COLO668 (cell line): ENCODE data around the gene LRMDA.
"Not testable (repeated sequence)": the region's sequence is repeated elsewhere in the genome, so short reads cannot be mapped to it uniquely, and the experiment has no call there.

Source experiments
- DNase-seq: peaks from one replicate; lab custom pipeline; 2025; ENCODE audit not compliant: unreplicated experiment; lab: John Stamatoyannopoulos, UW

Gene LRMDA

DNA sequence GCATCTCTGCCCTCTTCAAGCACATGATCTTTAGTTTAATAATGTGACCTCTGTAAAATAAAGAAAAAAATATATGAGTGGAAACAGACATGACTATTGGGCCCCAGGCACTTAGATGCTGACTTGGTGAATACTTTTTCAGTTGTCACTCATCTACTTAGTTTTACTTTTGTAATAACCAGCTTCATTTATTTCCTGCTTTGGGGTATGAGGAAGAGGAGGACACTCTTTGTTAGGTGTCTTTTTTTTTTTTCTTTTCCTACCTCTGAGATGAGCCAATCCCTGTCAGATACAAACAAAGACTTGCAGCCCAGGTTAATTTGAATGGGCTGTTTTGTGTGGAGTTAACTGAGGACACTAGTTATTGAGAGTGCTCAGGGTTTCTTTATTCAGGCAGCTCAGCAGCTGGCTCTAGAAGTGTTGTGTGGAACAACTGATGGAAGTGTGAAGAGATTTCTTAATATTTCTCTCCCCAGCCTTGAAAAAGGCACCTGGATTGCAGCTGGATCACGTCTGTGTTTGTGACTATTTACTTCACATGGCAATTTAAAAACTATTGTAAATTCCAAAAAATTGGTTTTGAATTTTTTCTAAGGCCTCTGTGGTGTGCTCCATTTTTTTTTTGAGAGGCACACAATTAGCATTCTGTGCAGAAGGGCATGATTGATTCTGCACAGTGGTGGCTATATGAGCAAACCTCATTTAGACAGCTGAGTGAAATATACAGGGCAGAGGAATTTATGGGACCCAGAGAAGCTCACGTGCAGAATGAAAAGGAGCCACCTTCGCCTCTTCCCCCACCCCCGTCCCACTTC, 333.8 kb downstream of the LRMDA start:
- no peak for DNase-seq

DNA sequence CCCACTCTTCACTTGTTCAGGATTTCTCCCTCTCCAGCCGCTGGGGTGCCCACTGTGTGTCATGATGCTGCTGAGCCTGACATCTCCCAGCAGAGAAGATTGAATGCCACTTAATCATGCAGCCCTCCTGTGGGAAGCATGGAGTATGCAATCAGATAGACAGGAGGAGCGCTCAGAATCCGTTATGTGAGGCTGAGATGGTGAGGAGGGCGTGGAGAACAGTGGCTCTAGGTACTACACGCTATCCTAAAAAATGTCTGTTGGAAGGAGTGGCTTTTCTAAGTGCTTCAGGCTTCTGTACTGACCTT, 334.3 kb downstream of the LRMDA start:
- DNase-seq = no peak

DNA sequence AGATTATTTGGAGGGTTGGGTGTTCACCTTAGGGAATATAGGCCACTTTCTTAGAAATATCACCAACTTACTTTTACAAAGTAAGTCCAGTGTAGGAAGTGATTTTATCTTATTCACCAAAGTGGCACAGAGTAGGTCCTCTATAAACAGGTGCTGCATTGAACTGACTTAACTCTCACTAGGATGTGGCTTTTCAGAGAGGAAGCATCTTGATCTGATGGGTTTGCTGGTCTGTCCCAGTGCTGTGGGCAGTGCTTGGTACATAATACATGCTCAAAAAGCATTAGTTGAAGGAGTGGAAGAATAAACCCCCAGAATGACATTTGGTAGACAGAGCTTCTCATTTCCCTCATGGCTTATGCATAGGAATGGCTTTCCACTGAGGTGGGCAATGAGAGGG, 334.7 kb downstream of the LRMDA start:
- DNase-seq = no peak

DNA sequence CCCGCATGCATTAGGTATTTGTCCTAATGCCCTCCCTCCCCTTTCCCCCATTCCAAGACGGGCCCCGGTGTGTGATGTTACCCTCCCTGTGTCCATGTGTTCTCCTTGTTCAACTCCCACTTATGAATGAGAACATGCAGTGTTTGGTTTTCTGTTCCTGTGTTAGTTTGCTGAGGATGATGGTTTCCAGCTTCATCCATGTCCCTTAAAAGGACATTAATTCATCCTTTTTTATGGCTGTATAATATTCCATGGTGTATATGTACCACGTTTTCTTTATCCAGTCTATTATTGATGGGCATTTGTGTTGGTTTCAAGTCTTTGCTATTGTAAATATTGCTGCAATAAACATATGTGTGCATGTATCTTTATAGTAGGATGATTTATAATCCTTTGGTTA, 335.3 kb downstream of the LRMDA start:
- DNase-seq = not testable (repeated sequence)

DNA sequence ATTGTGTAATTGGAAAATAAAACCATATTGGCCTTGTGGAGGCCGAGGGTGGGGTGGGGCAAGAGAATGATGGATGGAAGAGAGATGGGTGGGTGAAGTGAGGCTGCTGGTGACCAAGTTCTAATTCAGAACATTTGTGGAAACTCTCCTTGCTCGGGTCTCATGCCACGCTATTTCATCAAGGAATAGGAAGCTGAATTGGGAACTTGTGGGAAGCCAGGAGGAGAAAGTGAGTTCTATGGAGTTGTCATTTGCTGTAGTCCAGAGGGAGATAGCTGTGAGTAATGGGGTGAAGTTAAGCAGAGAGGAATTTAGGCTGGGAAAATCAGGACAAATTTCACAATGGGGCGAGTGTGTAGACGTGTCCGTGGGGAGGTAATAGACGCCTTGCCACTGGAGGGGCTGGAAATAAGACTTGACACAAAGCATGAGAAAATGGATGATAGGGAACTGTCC, 339.2 kb downstream of the LRMDA start:
- no peak for DNase-seq

DNA sequence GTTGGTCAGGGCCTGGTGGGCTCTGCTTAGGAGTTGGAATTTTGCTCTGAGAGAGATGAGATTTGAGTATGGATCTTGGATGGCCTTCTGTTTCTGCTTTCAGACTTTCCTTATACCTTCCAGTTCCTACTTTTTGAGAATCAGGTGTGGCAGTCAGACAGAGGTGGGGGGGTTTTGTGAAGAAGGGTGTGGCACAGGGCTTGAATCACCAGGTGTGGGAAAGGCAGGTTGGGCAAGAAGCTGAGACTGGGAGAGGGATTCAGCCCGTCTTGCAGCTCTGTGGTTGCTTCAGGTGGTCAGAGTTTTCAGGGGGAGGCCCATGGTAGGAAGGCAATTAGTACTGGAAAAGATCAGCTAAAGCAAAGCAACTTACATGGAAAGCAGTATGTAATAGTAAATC, 340.2 kb downstream of the LRMDA start:
- no peak for DNase-seq

DNA sequence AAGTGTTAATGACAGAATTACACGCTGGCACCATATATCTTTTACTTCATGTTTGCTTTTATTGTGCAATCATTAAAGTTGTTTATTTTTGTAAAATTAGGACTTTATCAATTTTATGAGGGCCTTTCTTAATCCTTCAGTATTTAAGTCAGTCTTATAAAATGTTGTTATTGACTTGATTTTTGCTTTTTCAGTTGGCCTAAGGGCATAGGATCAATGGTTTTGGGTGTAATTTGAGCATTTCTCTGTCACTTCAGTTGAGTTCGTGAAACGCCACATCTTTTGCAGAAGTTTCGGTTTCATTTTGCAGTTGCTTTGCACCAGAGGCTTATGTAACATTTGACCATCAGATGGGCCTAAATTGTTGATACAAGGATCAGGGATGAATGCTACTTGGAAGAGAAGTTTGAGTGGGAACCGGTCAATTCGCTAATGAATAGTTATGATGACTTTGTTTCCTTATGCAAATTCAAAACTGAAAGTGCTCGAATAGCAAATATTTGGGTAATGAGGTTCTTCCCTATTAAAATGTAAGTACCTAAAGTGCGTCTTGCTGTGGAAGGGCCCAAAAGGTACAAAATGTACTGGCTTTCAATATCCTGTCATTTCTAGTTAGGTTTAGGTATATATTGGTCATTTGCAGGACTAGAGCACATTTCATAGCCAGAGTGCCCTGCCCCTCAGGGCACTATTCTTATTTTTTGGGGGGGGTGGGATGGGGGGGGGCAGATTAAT, 340.9 kb downstream of the LRMDA start:
- DNase-seq = no peak

DNA sequence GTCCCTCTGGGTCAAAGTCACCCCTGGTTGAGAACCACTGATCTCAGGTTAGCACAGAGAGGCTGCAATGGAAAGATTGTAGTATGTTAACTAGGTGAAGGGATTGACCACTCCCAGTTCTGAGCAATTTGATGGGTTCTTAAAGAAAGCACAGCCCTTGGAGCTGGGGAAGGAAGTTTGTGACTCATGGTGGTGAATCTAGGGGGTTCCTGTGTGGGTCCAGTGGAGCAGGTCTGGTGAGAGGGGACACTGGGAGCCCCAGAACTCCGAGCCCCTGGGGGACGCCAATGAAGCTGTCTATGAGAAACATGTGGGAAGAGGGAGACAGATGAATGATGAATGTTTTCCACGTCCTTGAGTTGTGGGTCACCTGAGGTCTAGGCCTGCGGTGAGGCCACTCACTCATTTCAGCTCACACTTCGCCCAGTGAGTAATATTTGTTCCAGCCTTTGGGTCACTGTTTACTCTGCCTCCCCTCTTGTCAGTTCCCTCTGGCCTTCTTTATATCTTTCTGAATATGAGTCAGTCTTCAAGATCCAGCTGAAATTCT, 341.9 kb downstream of the LRMDA start:
- DNase-seq = no peak

DNA sequence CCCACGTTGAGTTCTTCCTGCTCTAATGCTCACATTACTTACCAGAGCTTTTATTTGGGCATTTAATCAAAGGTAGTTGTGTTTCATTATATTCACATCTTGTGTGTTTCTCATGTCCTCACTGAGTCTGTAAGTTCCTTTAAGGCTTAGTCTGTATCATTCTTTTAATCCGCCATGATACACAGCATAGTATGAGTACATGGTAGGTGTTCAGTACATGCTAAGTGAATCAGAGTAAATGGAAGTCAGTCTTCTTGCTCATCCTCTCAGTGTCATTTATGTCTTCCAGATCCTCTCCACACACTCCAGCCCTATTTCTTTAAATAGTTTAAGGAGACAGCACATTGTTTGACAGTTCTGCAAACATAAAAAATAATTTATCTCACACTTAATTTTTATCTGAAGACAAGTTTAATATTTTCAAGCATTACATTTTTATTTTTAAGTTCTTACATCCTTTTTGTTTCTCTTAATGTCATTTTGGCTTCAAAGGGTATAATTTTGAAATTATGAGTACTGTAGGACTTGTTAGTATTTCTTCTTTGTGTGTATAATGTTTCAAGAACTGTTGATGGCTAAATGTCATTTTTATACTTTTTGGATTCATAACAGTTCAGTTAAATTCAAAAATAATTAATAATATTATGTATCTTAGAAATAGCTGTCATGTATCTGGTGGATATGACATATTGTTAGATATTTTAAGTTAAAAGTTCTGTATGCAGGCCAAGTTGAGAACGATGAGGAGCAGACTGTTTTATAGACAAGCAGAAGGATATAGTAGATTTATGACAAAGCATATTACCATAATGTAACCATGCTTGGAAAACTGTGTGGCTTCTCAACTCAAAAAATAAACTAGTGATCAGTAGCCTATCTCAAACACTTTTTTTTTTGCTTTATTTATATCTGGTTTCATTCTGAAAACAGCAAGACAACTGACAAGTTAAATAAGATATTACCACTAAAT, 342.7 kb downstream of the LRMDA start:
- no peak for DNase-seq

DNA sequence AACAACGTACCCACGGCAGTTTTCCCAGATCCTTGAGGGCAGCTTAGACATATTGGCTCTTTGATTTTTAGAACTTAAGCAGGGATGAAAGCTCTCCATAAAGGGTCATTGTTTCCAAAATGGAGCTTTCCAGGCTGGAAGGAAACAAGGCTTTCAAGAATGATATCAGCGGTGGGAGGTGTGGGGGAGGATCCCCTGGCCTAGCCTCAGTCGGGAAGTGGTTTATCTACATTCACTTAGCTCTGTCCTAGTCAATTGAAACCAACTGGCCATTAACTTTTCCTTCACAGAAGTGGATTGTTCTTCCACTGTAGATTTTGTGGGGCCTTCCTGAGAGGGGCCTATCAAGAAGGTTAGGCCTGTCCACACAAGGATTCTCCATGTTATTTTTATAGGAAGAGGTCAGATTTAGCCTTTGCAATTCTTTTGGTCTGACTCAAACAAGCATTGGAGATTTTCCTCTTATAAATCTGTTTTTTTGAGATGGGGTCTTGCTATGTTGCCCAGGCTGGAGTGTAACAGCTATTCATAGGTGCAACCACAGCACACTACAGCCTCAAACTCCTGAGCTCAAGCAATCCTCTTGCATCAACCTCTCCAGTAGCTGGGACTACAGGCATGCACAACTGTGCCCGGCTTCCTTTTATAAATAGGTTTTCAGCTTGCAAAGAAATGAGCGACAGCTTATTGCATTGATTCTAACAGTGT, 343.5 kb downstream of the LRMDA start:
- DNase-seq = no peak

DNA sequence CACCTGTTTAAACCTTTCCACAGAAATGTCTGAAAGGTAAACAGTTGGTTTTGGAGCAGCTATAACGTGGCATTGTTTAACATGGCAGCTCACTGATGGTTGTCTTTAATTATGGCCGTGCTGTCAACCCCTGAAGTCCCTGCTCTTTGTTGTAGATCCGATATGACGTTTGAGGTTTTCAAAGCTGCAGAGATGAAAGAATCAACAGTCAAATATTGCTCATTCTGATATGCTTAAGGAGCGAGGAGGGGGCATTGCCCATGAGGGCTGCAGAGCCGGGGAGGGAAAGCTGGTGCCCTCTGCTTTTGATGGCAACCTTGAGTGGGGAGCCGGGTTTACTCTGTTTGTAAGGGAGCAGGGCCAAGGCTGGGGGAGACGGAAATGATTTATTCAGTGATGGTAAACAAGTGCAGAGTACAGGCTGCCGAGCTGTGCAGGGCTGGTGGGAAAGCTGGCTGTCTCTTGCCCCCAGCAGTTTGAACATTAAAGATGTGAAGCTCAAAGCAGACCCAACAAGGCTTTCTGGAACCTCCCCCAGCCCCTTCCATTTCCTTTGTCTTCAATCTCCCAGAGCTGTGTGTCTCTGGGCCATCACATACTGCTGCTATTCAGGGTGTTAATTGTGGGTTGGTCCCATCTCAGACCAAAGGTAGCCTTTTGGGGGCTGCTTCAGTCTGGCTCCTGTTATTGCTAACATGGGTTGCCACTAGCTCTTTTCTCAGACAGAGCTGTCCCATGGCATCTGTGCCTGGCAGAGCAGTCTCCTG, 345.5 kb downstream of the LRMDA start:
- DNase-seq = peak; percentile 51

DNA sequence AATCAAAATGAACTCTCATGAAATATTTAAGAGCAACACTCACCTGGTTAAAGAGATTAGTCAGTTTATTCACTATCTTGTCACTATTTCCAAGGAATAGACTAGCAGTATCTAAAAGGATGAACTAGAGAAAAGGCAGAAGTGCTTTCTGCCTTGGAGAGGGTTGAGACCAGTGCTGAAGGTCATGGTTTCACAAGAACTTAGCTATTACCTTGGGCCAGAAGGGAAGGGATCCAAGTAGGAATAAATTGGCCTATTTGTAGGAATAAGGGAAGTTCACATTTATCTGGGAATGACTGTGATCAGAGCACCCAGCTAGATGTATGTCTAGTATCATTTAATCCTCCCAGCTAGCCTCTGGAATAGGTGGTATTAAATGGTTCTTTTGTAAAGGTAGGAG, 347.2 kb downstream of the LRMDA start:
- no peak for DNase-seq

DNA sequence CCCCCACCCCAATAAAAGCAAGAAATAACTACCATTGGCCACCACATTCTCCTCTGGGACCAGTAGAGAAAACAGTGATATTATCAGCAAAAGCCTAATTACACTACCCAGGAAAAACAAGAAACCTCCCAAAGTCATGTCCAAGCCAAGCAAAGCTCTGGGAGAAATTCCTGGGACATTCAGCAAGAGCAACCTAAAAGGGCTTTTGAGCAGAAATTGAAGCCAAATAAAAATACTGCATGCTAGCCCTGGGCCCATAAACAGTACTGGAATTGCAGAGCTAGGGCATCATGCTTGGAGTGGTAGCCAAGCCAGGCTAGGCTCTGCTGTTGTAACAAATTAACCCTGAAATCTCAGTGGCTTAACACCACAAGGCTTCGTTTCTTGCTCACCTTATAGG, 347.9 kb downstream of the LRMDA start:
- no peak for DNase-seq

DNA sequence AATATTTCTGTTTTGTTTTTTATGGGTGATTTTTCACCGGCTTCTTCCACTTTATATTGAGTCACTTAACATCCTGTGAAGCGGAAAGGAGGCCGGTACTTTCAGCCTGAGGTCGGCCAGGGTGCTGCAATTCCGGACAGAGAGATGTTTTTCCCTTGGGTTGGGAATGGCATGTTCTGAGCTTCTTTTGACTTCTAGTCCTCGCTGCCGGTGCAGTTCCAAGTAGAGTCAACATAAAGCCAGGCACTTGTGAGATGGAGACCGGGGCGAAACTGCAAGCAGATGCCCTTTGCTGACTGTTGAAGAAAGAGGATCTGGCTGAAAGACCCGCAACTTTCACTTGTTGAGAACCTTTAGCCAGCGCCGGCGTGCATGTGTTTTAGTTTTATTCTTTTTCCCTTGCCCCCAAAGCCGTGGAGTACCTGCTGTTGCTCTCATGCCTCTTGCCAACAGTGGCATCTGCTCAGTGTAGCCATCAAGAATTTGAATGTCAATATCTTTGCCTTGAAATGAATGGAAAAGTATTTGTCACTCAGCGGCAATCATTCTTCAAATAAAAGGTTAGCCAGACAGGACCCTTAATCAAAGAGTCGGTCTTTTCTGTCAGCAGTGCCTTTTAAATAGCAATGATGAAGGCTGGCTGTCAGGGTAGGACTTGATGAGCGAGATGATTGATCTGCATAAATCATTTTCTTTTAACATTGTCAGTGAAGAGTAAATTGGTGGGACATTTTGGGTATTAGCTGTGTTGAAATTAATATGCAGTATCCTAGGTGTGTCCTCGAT, 351.2 kb downstream of the LRMDA start:
- no peak for DNase-seq

DNA sequence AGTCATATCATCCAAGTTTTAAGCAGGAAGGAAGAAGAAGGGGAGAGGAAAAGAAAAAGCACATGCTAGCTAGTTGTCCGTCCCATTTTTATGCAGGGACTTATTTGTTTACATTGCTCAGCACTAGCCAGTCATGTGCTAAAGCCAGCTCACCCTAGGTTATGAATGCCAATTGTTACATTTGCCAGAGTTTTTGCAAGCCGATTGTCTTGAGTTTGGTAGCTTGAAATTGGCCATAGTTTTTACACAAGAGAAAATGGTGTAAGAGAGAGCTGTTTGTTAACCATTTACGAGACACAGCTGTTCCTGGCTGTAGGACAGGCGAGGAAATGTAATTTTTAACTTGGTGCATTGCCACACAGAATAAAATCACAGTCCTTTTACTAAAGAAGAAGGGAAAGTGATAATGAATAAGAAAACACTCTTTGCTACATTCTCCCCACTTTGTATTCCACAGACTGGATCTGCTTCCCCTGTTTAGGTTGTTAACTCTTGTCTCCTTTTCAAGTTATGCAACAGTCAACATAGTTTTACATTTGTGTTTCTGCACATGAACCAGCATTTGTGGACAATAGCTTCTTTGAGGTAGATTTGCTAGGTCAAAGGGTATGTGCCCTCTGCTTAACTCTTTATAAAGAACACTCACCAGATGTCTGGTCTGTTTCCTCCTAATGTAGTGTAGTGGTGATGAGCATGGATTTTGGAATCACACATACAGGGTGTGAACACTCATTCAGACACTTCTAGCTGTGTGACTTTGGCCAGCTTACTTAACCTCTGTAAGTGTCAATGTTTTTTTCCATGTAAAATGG, 357.2 kb downstream of the LRMDA start:
- no peak for DNase-seq

DNA sequence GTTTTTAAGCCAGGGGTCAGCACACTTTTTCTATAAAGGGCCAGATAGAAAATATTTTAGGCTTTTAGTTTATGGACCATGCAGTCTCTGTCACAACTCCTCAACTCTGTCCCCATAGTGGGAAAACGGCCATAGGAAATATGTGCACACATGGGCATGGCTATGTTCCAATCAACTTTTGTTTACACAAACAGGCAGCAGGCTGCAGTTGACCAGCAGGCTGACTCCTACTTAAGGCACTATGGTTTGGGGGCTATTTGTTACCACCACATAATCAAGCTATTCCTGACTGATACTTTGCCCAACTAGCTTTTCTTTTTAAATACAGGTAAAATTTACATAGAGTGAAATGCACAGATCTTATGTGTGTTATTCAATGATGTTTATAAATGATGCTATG, 362.4 kb downstream of the LRMDA start:
- no peak for DNase-seq

DNA sequence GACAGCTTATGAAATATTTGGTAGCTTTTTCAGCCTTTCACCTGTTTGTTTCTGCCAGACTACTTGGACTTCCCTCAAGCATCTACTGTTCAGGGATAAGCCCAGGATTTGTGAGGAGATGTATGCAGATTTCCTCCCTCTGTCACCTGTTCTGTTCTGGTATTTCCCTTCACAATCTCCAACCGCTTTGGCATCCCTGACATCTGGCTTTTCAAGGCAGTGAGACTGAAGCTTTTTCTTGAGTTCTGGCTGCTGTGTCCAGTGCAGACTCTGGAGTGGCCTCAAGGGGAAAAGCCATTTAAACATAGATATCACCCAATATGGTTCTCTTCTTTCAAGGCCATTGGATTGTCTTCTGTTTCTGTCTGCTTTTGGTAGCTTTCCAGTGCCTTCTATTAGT, 369.7 kb downstream of the LRMDA start:
- DNase-seq = no peak

DNA sequence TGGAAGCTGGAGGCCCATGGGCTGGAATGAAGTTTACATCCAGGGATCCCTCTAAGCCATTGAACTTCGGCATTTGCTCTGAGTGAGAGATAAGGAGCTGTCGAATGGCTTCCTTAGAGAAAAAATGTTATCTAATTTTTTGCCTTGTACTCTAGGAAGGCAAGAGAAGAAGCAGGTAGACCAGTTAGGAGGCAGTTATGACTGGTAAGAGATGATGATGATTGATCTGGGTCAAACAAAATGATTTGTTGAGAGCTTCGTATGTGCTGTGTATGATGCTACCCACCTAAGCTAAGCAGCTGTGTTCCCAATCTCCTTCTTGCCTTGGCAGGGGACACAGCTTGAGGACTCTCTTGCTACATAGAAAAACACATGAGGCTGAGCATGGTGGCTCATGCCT, 370.2 kb downstream of the LRMDA start:
- no peak for DNase-seq
